ENCODE results near the gene LCP1.

DNA sequence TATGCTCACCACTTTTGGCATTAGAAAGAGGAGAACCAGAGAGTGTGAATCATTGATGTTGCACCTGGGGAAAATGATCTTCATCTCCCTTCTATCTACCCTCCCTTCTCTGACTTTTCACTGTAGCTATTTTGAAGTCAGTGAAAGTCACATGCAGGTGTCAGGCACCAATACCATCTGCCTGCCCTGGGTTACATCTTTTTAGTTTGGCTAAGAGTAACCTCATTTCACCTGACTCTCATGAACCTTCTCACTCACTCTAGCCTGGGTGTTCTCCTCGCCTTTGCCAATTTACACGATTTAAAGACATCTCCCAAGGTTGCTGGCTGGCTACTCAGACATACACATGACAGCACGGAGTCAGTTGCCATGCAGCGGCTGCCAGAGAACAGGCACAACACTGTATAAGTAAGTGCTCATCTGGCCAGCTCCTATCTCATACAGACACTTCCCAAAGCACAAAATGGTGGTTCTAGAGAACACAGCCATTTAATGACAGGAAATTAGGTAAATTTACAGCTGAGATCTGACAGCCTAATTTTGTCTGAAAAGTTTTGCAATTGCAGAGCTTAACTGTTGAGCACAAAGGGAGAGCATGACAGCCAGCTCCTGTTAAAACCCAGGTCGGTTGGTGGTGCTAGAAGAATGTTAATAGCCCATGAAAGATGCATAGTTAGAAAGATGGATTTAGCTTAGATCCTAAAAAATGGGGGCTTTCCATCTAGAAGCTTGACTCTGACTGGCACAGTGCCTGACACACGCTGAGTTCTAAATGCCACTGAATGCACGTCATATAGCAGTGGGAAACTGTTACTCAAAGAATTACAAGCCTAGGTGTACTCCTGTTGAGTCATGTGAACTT lies 32.5 kb downstream of the LCP1 start:
- TF ChIP-seq, protein P1, sequence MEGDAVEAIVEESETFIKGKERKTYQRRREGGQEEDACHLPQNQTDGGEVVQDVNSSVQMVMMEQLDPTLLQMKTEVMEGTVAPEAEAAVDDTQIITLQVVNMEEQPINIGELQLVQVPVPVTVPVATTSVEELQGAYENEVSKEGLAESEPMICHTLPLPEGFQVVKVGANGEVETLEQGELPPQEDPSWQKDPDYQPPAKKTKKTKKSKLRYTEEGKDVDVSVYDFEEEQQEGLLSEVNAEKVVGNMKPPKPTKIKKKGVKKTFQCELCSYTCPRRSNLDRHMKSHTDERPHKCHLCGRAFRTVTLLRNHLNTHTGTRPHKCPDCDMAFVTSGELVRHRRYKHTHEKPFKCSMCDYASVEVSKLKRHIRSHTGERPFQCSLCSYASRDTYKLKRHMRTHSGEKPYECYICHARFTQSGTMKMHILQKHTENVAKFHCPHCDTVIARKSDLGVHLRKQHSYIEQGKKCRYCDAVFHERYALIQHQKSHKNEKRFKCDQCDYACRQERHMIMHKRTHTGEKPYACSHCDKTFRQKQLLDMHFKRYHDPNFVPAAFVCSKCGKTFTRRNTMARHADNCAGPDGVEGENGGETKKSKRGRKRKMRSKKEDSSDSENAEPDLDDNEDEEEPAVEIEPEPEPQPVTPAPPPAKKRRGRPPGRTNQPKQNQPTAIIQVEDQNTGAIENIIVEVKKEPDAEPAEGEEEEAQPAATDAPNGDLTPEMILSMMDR (IDR thresholded peaks at IDR 0.05; ENCODE audit: low read length) = no peak
- no peak for TF ChIP-seq EZH2 (IDR thresholded peaks at IDR 0.05; ENCODE audit: borderline replicate concordance, low read length)
